ENCODE results near the gene ADSL.

GRCh38 chr22:40363059-40363458 is 16.8 kb downstream of the ADSL start:
- TF ChIP-seq CTCF (conservative IDR thresholded peaks at IDR 0.05; ENCODE audit: low read depth, low read length) = no peak
- no peak for TF ChIP-seq EZH2 (IDR thresholded peaks at IDR 0.05; ENCODE audit: low read length, unreplicated experiment)
- no peak for TF ChIP-seq EZH2phosphoT487 (IDR thresholded peaks at IDR 0.05; ENCODE audit: borderline replicate concordance, low read length)
